Panc1 (cell line): ENCODE data around the gene LIPC.

Experiments used
- REST ChIP-seq, 2 experiments: IDR thresholded peaks; 2 replicates each; pipeline ENCODE4 v1.6.1; 2011 to 2012; ENCODE audit warnings: low read depth in 2 of 2, control low read depth in 1 of 2, low read length in 1 of 2, mild to moderate bottlenecking in 1 of 2, moderate library complexity in 1 of 2; ENCODE audit not compliant: insufficient read depth in 1 of 2
- TF ChIP-seq, protein P1 (sequence below): fragments of 450-650 bp; IDR thresholded peaks from 2 replicates; pipeline ENCODE4 v1.5.1; 2017; ENCODE audit warnings: mild to moderate bottlenecking

DNA sequence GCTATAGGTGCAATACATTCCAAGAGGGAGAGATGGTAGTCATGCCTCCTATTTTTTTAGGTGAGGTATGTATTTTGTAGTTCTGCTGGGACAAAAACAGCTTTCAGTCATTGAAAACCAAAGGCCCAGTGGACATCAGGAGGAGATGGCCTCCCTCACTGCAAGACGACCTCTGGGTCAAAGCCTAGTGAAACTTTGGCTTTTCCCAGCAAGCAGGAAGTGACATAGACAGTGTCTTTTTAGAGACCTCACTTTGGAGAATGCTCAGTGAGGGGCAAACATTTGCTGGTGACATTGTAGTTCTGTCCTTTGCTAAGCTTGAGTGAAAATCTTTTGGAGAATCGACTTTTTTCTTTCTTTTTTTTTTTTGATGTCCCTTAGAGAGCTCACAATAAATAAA is 27.3 kb downstream of the LIPC start:
- TF ChIP-seq, protein P1, sequence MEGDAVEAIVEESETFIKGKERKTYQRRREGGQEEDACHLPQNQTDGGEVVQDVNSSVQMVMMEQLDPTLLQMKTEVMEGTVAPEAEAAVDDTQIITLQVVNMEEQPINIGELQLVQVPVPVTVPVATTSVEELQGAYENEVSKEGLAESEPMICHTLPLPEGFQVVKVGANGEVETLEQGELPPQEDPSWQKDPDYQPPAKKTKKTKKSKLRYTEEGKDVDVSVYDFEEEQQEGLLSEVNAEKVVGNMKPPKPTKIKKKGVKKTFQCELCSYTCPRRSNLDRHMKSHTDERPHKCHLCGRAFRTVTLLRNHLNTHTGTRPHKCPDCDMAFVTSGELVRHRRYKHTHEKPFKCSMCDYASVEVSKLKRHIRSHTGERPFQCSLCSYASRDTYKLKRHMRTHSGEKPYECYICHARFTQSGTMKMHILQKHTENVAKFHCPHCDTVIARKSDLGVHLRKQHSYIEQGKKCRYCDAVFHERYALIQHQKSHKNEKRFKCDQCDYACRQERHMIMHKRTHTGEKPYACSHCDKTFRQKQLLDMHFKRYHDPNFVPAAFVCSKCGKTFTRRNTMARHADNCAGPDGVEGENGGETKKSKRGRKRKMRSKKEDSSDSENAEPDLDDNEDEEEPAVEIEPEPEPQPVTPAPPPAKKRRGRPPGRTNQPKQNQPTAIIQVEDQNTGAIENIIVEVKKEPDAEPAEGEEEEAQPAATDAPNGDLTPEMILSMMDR = no peak
- TF ChIP-seq REST (IDR thresholded peaks at IDR 0.05; ENCODE audit: insufficient read depth in 1 of 2, low read depth in 2 of 2, low read length in 1 of 2) = no peak
